ENCODE results near the gene TMEM184B.

GRCh38 chr22:38222797-38223119 is 50.1 kb downstream of the TMEM184B start:
- TF ChIP-seq CSDC2 (CRISPR knock-in tag; IDR thresholded peaks at IDR 0.05) (no peak), GLIS3 (CRISPR knock-in tag; IDR thresholded peaks at IDR 0.05) (no peak), ESRRG (CRISPR knock-in tag; IDR thresholded peaks at IDR 0.05) (no peak), PATZ1 (CRISPR knock-in tag; IDR thresholded peaks at IDR 0.05; ENCODE audit: borderline replicate concordance) (no peak), OSR1 (CRISPR knock-in tag; IDR thresholded peaks at IDR 0.05) (no peak), ZFP3 (CRISPR knock-in tag; IDR thresholded peaks at IDR 0.05) (no peak), CREB5 (CRISPR knock-in tag; IDR thresholded peaks at IDR 0.05; ENCODE audit: low read depth) (no peak), TSHZ2 (CRISPR knock-in tag; IDR thresholded peaks at IDR 0.05) (no peak), ARNTL (CRISPR knock-in tag; IDR thresholded peaks at IDR 0.05; ENCODE audit: borderline replicate concordance, low read depth) (no peak), RARB (CRISPR knock-in tag; IDR thresholded peaks at IDR 0.05) (no peak), BACH2 (CRISPR knock-in tag; IDR thresholded peaks at IDR 0.05; ENCODE audit: borderline replicate concordance) (no peak), TOX (CRISPR knock-in tag; IDR thresholded peaks at IDR 0.05; ENCODE audit: borderline replicate concordance) (no peak), ZC3H10 (CRISPR knock-in tag; IDR thresholded peaks at IDR 0.05) (no peak)
